ENCODE measurements around the gene USP3. TPM values are rescaled to one million over a fixed set of nuclear protein-coding genes. Genes with fewer than 3 reads are reported as not detected.

Gene USP3
- total and polyA plus RNA-seq, 2 donors (not counting 3 experiments of a cell fraction or from before 2014, with no cell fraction given) = 18.8 to 52.4 TPM

- H3K9ac ChIP-seq (replicated peaks; ENCODE audit: extremely low read depth, insufficient read depth, low read length) = no peak overlapping the region
- intact Hi-C loops (cut with micrococcal nuclease) = no loop called here
Observed at GRCh38 chr15:63596676-63597037, 92.3 kb downstream of the USP3 start.

GRCh38 chr15:63597038-63597790, 92.8 kb downstream of the USP3 start, which contains the start of gene FBXL22:
FBXL22 (plus strand) TSS chr15:63597387; CDS start chr15:63597393, 6 bp downstream.
- POLR2A ChIA-PET = interaction anchor here (0.7 kb wide), 1 partner anchor 236 kb away, joined by 3 read pairs; no protein-coding TSS in a partner anchor
- Histone ChIP-seq H3K4me2 (ENCODE audit: insufficient read depth, low read length) (no peak within 1 kb of the TSS), H3K27ac (ENCODE audit: insufficient read depth, low read depth, low read length) (no peak within 1 kb of the TSS), H3K4me3 (replicated peaks in 1 of 3; ENCODE audit: insufficient read depth in 1 of 3, low read depth in 1 of 3, low read length in 3 of 3) (no peak within 1 kb of the TSS), H3K36me3 (ENCODE audit: control insufficient read depth in 2 of 2, extremely low read depth in 1 of 2, insufficient read depth in 2 of 2, low read length in 2 of 2) (peaks cover 0 to 4% of the 10 kb centered on the region in 2 experiments), H2AFZ (ENCODE audit: low read depth, low read length) (no peak within 1 kb of the TSS), H4K20me1 (replicated peaks; ENCODE audit: control insufficient read depth, extremely low read depth, insufficient read depth, low read length) (no peaks in the 10 kb centered on the region), H3K9me1 (replicated peaks; ENCODE audit: control insufficient read depth, extremely low read depth, insufficient read depth, low read length) (no peaks in the 10 kb centered on the region), H3K9ac (replicated peaks; ENCODE audit: extremely low read depth, insufficient read depth, low read length) (no peak within 1 kb of the TSS), H3K79me2 (ENCODE audit: control insufficient read depth, insufficient read depth, low read length) (no peaks in the 10 kb centered on the region), H3K9me3 (replicated peaks; ENCODE audit: control insufficient read depth, insufficient read depth, low read length) (no peaks in the 10 kb centered on the region), H3K4me1 (ENCODE audit: control insufficient read depth, extremely low read depth, insufficient read depth, low read length) (peaks cover 10% of the 10 kb centered on the region), H3K27me3 (ENCODE audit: control insufficient read depth in 2 of 2, insufficient read depth in 2 of 2, low read length in 2 of 2) (no peaks in the 10 kb centered on the region)
- FAIRE-seq = no peak
- CTCF ChIA-PET = interaction anchor here (0.8 to 9.4 kb wide), 5 partner anchors 9 to 131 kb away, joined by 3 to 78 read pairs (median 6); no protein-coding TSS in a partner anchor
- intact Hi-C loops (cut with micrococcal nuclease) = no loop called here
- DNase-seq (ENCODE audit: low read depth, low spot score) = no peak
- dilution Hi-C loops (cut with MboI; ENCODE audit: extremely low pct_ligation_motif_present, low sequenced_read_pairs) = no loop called here
- no peak for TF ChIP-seq POLR2AphosphoS5 (IDR thresholded peaks at IDR 0.05; ENCODE audit: insufficient read depth, low read depth, low read length)
- BruUV-seq (replicated peaks) = no TSS peak

More at GRCh38 chr15:63596676-63597037, 92.3 kb downstream of the USP3 start:
- ChIA-PET POLR2A (interaction anchor here (0.7 kb wide), 1 partner anchor 236 kb away, joined by 3 read pairs; no protein-coding TSS in a partner anchor), CTCF (interaction anchor here (1.2 to 9.4 kb wide), 5 partner anchors 9 to 130 kb away, joined by 3 to 78 read pairs (median 6); no protein-coding TSS in a partner anchor)
- H4K20me1 ChIP-seq (replicated peaks; ENCODE audit: control insufficient read depth, extremely low read depth, insufficient read depth, low read length) = no peaks in the 10 kb centered on the region
- TF ChIP-seq GATA2 (IDR thresholded peaks at IDR 0.05; ENCODE audit: insufficient read depth, insufficient read length, low read depth, low read length) = no peak
- TF ChIP-seq POLR2AphosphoS5 (IDR thresholded peaks at IDR 0.05; ENCODE audit: insufficient read depth, low read depth, low read length) = no peak
- no peak overlapping the region for H3K4me2 ChIP-seq (ENCODE audit: insufficient read depth, low read length)
- dilution Hi-C loops (cut with MboI; ENCODE audit: extremely low pct_ligation_motif_present, low sequenced_read_pairs) = no loop called here
- no peaks in the 10 kb centered on the region for H3K27me3 ChIP-seq (ENCODE audit: control insufficient read depth in 2 of 2, insufficient read depth in 2 of 2, low read length in 2 of 2)
- no peaks in the 10 kb centered on the region for H3K79me2 ChIP-seq (ENCODE audit: control insufficient read depth, insufficient read depth, low read length)
- H3K4me1 ChIP-seq (ENCODE audit: control insufficient read depth, extremely low read depth, insufficient read depth, low read length) = peaks cover 6% of the 10 kb centered on the region
- H3K4me3 ChIP-seq (replicated peaks in 1 of 3; ENCODE audit: insufficient read depth in 1 of 3, low read depth in 1 of 3, low read length in 3 of 3) = no peak overlapping the region
- peaks cover 2 to 4% of the 10 kb centered on the region in 2 experiments for H3K36me3 ChIP-seq (ENCODE audit: control insufficient read depth in 2 of 2, extremely low read depth in 1 of 2, insufficient read depth in 2 of 2, low read length in 2 of 2)
- no peaks in the 10 kb centered on the region for H3K9me3 ChIP-seq (replicated peaks; ENCODE audit: control insufficient read depth, insufficient read depth, low read length)
- DNase-seq (ENCODE audit: low read depth, low spot score) (no peak), FAIRE-seq (no peak)
- H3K27ac ChIP-seq (ENCODE audit: insufficient read depth, low read depth, low read length) = no peak overlapping the region
- no peaks in the 10 kb centered on the region for H3K9me1 ChIP-seq (replicated peaks; ENCODE audit: control insufficient read depth, extremely low read depth, insufficient read depth, low read length)
- BruUV-seq (replicated peaks) = no TSS peak
- H2AFZ ChIP-seq (ENCODE audit: low read depth, low read length) = no peak overlapping the region

All from endothelial cell of umbilical vein (primary cell).